ENCODE results near the gene FER1L5.

DNA sequence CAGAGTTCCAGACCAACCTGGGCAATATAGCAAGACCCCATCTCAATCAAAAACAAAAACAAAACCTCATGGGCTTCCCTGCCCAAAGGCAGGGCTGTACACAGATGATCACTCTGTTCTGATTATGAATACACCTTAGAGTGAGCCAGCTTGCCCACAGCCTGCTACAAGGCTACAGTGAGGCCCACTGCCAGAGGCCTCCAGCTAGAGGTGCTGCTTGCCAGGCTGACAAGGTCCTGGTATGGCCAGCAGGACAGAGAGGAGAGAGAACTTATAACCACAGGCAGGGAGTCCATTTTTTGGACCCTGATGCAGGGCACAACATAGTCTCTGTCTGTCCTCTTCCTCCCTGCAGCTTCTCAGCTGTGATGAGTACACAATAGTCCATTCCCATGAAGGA lies 46.0 kb upstream of the FER1L5 start:
- TF ChIP-seq CTCF (IDR thresholded peaks at IDR 0.05 in 2 of 3, conservative IDR thresholded peaks at IDR 0.05 in 1 of 3; ENCODE audit: borderline replicate concordance in 1 of 3, insufficient read depth in 1 of 3, low read depth in 2 of 3, low read length in 2 of 3), result no peak
- no peak for TF ChIP-seq RAD21 (IDR thresholded peaks at IDR 0.05; ENCODE audit: low read depth)
- no peak for TF ChIP-seq POLR2AphosphoS5 (IDR thresholded peaks at IDR 0.05; ENCODE audit: low read depth, low read length)
- TF ChIP-seq EZH2 (IDR thresholded peaks at IDR 0.05), result no peak
- TF ChIP-seq POLR2A (IDR thresholded peaks at IDR 0.05; ENCODE audit: borderline replicate concordance, extremely low read depth, insufficient read depth, insufficient read length), result no peak
- no peak for TF ChIP-seq ZNF274 (IDR thresholded peaks at IDR 0.05; ENCODE audit: low read depth, low read length)
- TF ChIP-seq CEBPB (IDR thresholded peaks at IDR 0.05; ENCODE audit: low read depth), result no peak
- TF ChIP-seq SRF (IDR thresholded peaks at IDR 0.05; ENCODE audit: low read depth), result no peak
- TF ChIP-seq SIN3A (IDR thresholded peaks at IDR 0.05; ENCODE audit: low read depth), result no peak
- TF ChIP-seq, protein P1, sequence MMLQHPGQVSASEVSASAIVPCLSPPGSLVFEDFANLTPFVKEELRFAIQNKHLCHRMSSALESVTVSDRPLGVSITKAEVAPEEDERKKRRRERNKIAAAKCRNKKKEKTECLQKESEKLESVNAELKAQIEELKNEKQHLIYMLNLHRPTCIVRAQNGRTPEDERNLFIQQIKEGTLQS (IDR thresholded peaks at IDR 0.05), result no peak
